Adrenal gland (tissue), 5 donors: ENCODE data around the gene ZHX3.
"Not testable (repeated sequence)": the region's sequence is repeated elsewhere in the genome, so short reads cannot be mapped to it uniquely, and the experiment has no call there.

ENCODE experiments used
- CTCF ChIP-seq, 6 experiments: fragments of 450-650 bp in 4 of 6; fragments of 200-600 bp in 2 of 6; sonication (generic) in 1 of 6; IDR thresholded peaks; 1 replicate in 5 of 6; 2 replicates in 1 of 6; pipeline versions ENCODE4 v1.5.1 to v1.8.0; 2016 to 2021; ENCODE audit warnings: antibody characterized with exemption in 6 of 6, mild to moderate bottlenecking in 2 of 6, moderate library complexity in 1 of 6
- POLR2A ChIP-seq, 2 donors: fragments of 450-650 bp; IDR thresholded peaks; one replicate each; pipeline ENCODE4 v1.6.1; 2017; ENCODE audit warnings: antibody characterized with exemption in 2 of 2, mild to moderate bottlenecking in 2 of 2, moderate library complexity in 1 of 2
- donor health status: DM: no; HTN: no; CAD: no.

GRCh38 chr20:41132388-41132775 is 185.1 kb downstream of the ZHX3 start:
- TF ChIP-seq CTCF, POLR2A (IDR thresholded peaks at IDR 0.05): not testable (repeated sequence)
